SU-DHL-6 (cell line): ENCODE measurements around the gene MSANTD1.

Experiments
- CTCF ChIP-seq: fragments of 200-600 bp; sonication (generic); IDR thresholded peaks from one replicate; pipeline ENCODE4 v1.5.1; 2017; ENCODE audit warnings: antibody characterized with exemption, mild to moderate bottlenecking, low read length, moderate library complexity; ENCODE audit not compliant: insufficient read depth, poor library complexity, severe bottlenecking
- EZH2phosphoT487 ChIP-seq: fragments of 200-600 bp; sonication (generic), shearing (Covaris generic); conservative IDR thresholded peaks from 2 replicates; pipeline ENCODE4 v1.6.1; 2018; ENCODE audit warnings: mild to moderate bottlenecking, antibody characterized with exemption, low read length, moderate library complexity, mixed read lengths

- no peak for TF ChIP-seq CTCF
- TF ChIP-seq EZH2phosphoT487 = no peak
Observed at GRCh38 chr4:3252480-3252828, 3.5 kb downstream of the MSANTD1 start.
